GM21619 (cell line): ENCODE measurements around the gene NXPE3.

Experiments used
- ATAC-seq: cut with Tn5 transposase; IDR thresholded peaks from one replicate; pipeline ENCODE4 v1.9.1; 2021; ENCODE audit not compliant: unreplicated experiment

The NXPE3 gene

DNA sequence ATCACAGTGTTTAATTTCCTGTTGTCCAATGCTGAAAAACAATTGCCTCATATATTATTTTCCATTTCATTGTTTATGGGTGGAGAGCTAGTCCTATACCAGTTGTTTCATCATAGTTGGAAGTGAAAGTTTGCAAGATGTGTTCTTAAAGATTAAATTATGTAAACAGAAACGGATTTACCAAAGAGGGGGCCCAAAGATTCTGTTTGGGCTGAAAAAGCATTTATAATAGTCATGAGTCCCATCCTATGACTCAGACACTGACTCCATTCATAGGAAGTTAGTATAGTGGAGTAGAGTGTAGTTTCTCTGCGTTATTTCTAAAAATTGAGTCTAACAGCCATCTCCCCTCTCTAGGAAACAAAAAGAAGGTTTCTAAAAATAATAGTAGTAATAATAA is 94.6 kb downstream of the NXPE3 start:
- ATAC-seq = no peak

DNA sequence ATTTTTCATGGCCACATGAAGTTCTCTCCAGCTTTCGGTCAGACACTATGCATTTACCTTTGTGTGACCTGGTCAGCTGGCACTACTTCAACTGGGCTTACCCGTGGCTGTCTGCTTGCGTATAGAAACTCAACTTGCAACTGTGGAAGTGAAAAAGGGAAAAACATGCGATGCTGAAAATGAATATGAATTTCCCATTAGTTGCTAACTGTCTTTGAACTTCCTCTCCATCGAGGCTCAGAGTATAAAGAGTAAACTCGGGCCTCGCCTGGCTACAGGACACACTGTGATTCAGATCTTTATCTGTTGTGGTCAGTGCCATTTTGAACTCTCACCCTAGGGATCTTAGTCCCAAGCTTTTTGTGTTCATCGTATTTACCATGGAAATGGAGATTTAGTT is 97.1 kb downstream of the NXPE3 start:
- no peak for ATAC-seq
